Measurements from ENCODE around the gene SHROOM2. TPM values are rescaled to one million over a fixed set of nuclear protein-coding genes. Genes with fewer than 3 reads are reported as not detected.
A peak's percentile ranks its signal among the peaks of the same experiment; 100 is the strongest.

The SHROOM2 gene
- total and polyA plus RNA-seq, 5 donors from 2014 or later = 0.35 TPM; not detected in 4

DNA sequence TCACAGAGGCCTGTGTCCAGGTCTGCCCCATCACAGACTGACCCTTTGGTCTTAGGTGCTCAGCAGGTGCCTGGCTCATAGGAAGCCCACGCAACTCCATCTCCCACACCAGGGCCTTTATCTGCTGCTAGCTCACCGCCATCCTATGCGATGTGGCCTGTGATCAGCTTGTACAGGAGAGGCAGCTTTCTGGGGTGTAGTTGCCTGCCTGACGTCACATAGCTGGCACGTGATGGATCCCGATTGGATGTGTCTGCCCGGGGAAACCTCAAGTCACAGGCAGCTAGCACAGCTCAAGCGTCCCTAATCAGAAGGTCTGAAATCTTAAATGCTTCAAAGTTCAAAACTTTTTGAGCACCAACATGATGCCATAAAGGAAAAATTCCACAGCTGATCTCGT lies 139.8 kb downstream of the SHROOM2 start:
- Histone ChIP-seq H3K9me3 (ENCODE audit: control insufficient read depth in 2 of 2, low read length in 2 of 2) (no peaks in the 10 kb centered on the region), H3K4me3 (ENCODE audit: low read depth, low read length) (no peak overlapping the region), H3K36me3 (ENCODE audit: control insufficient read depth, insufficient read depth, low read length) (no peaks in the 10 kb centered on the region), H3K4me1 (ENCODE audit: control insufficient read depth, insufficient read depth, low read length, poor library complexity, severe bottlenecking) (no peaks in the 10 kb centered on the region), H3K27me3 (ENCODE audit: control insufficient read depth, insufficient read depth, low read length) (no peaks in the 10 kb centered on the region), H3K27ac (ENCODE audit: insufficient read depth, low read length, poor library complexity, severe bottlenecking) (no peak overlapping the region)
- Mint-ChIP-seq H3K27ac (no peak overlapping the region), H3K36me3 (no peaks in the 10 kb centered on the region), H3K9me3 (no peaks in the 10 kb centered on the region), H3K27me3 (no peaks in the 10 kb centered on the region), H3K4me1 (no peaks in the 10 kb centered on the region), H3K4me3 (no peak overlapping the region)
- ATAC-seq (ENCODE audit: low read depth in 2 of 2) (no peak), DNase-seq (no peak)

DNA sequence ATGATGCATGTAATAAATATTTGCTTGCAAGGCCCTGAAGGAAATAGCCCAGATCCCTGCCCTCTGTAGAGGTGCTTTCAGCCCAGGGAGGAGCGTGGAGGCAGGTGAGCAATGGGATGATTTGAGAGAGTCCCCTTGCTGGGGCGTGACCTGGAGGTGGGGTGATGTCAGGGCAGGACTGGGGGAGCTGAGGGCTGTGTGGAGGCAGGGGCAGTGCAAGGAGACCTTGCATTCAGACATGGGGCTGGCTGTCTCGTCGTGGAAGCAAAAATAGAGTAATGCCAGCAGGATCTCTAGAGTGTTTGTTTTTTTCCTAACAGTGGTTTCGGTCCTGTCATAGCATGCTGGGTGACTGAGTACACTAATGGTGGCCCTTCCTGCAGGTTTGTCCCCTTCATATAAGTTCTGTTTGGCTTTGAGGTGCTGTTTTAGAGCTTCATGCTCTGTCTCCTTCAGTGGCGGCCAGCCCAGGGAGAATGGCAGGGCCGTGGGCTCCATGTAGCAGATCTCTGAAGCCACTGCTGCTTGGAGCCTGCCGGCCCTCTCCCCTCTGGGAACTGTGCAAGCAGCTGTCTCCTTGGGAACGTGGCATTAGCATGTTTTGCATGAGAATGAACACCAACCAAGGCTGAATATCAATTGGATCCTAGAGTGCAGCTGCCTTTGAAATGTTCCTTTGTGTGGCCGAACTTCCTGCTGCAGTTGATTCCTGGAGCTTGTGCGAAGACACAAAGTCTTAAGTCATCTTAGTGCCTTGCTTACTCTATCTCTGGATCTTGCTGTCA lies 141.7 kb downstream of the SHROOM2 start:
- no peak overlapping the region for H3K27ac Mint-ChIP-seq
- H3K4me3 Mint-ChIP-seq = no peak overlapping the region
- DNase-seq = no peak
- Histone ChIP-seq H3K4me1 (ENCODE audit: control insufficient read depth, insufficient read depth, low read length, poor library complexity, severe bottlenecking) (no peaks in the 10 kb centered on the region), H3K36me3 (ENCODE audit: control insufficient read depth, insufficient read depth, low read length) (no peaks in the 10 kb centered on the region), H3K9me3 (ENCODE audit: control insufficient read depth in 2 of 2, low read length in 2 of 2) (no peaks in the 10 kb centered on the region), H3K4me3 (ENCODE audit: low read depth, low read length) (no peak overlapping the region), H3K27ac (ENCODE audit: insufficient read depth, low read length, poor library complexity, severe bottlenecking) (no peak overlapping the region), H3K27me3 (ENCODE audit: control insufficient read depth, insufficient read depth, low read length) (no peaks in the 10 kb centered on the region)
- no peaks in the 10 kb centered on the region for H3K9me3 Mint-ChIP-seq
- no peaks in the 10 kb centered on the region for H3K27me3 Mint-ChIP-seq
- no peaks in the 10 kb centered on the region for H3K4me1 Mint-ChIP-seq
- no peaks in the 10 kb centered on the region for H3K36me3 Mint-ChIP-seq
- ATAC-seq (ENCODE audit: low read depth in 2 of 2) = no peak

DNA sequence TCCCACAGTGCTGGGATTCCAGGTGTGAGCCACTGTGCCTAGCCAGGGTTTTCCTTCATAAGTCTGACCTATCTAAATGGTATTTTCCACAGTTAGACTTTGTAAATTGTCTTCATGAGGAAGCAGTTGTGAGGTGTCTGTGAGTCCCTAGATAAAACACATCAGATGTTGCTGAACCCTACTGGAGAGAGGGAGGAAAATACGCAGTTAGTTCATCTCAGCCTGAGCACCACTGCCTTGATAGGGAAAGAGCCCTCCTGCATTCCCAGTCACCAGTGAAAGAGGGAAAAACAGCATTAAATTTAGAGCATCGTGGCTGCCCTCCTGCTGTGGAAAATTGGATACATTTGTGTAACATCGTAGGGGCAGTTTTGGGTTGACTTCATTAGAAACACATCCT lies 149.2 kb downstream of the SHROOM2 start:
- H3K4me1 Mint-ChIP-seq = no peaks in the 10 kb centered on the region
- no peaks in the 10 kb centered on the region for H3K27me3 Mint-ChIP-seq
- no peak for DNase-seq
- Histone ChIP-seq H3K27me3 (ENCODE audit: control insufficient read depth, insufficient read depth, low read length) (no peaks in the 10 kb centered on the region), H3K4me3 (ENCODE audit: low read depth, low read length) (no peak overlapping the region), H3K36me3 (ENCODE audit: control insufficient read depth, insufficient read depth, low read length) (no peaks in the 10 kb centered on the region), H3K4me1 (ENCODE audit: control insufficient read depth, insufficient read depth, low read length, poor library complexity, severe bottlenecking) (no peaks in the 10 kb centered on the region), H3K9me3 (ENCODE audit: control insufficient read depth in 2 of 2, low read length in 2 of 2) (no peaks in the 10 kb centered on the region), H3K27ac (ENCODE audit: insufficient read depth, low read length, poor library complexity, severe bottlenecking) (no peak overlapping the region)
- no peak overlapping the region for H3K4me3 Mint-ChIP-seq
- H3K27ac Mint-ChIP-seq = no peak overlapping the region
- H3K9me3 Mint-ChIP-seq = no peaks in the 10 kb centered on the region
- ATAC-seq (ENCODE audit: low read depth in 2 of 2) = no peak
- no peaks in the 10 kb centered on the region for H3K36me3 Mint-ChIP-seq

DNA sequence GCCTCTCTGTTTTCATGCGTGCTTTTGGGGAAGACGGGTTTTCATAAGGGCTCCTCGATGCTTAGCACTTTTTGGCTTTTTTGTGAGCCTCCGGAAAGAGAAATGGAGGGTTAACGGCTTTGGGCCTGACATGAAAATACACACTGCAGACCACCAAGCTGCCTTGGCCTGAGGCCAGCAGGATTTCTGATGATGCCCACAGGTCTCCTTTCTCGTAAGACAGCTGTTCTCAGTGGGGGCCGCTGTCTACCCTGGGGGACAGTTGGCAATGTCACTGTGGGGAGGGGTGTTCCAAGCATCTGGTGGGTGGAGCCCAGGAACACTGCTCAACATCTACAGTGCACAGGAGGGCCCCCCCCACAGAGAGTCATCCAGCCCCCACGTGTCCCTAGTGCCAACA lies 151.5 kb downstream of the SHROOM2 start:
- Mint-ChIP-seq H3K4me1 (peaks cover 0 to 9% (median 6%) of the 10 kb centered on the region in 4 donors), H3K27ac (no peak overlapping the region)

DNA sequence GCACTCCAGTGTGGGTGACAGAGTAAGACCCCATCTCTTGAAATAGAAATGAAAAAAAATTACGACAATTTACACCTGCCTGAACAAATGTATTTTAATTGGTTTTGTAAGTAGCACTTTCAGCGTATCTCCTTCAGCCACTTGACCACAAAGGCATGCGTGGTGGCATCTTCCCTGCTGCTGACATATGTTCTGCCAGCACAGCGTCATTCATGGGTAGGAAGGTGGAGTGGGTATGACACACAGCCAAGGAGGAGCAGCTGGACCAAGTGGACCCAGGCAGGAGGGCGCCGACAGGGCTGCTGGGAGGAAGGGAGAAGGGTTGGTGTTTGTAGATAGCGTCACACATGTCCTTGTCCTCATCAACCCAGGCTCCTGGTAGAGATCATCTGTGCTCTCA lies 152.3 kb downstream of the SHROOM2 start:
- DNase-seq = no peak
- Mint-ChIP-seq H3K27me3 (no peaks in the 10 kb centered on the region), H3K36me3 (no peaks in the 10 kb centered on the region), H3K4me1 (peaks cover 0 to 14% (median 10%) of the 10 kb centered on the region in 4 donors), H3K9me3 (no peaks in the 10 kb centered on the region), H3K4me3 (no peak overlapping the region), H3K27ac (no peak overlapping the region)
- Histone ChIP-seq H3K27ac (ENCODE audit: insufficient read depth, low read length, poor library complexity, severe bottlenecking) (no peak overlapping the region), H3K36me3 (ENCODE audit: control insufficient read depth, insufficient read depth, low read length) (no peaks in the 10 kb centered on the region), H3K4me1 (ENCODE audit: control insufficient read depth, insufficient read depth, low read length, poor library complexity, severe bottlenecking) (peaks cover 5% of the 10 kb centered on the region), H3K4me3 (ENCODE audit: low read depth, low read length) (no peak overlapping the region), H3K9me3 (ENCODE audit: control insufficient read depth in 2 of 2, low read length in 2 of 2) (no peaks in the 10 kb centered on the region), H3K27me3 (ENCODE audit: control insufficient read depth, insufficient read depth, low read length) (no peaks in the 10 kb centered on the region)
- ATAC-seq (ENCODE audit: low read depth in 2 of 2) = no peak

More for the DNA sequence above, 151.5 kb downstream of the SHROOM2 start:
- H3K4me1 ChIP-seq (ENCODE audit: control insufficient read depth, insufficient read depth, low read length, poor library complexity, severe bottlenecking) = peaks cover 5% of the 10 kb centered on the region
- H3K36me3 Mint-ChIP-seq = no peaks in the 10 kb centered on the region
- H3K4me3 ChIP-seq (ENCODE audit: low read depth, low read length) = no peak overlapping the region
- H3K27me3 Mint-ChIP-seq = no peaks in the 10 kb centered on the region
- no peaks in the 10 kb centered on the region for H3K9me3 ChIP-seq (ENCODE audit: control insufficient read depth in 2 of 2, low read length in 2 of 2)
- ATAC-seq (ENCODE audit: low read depth in 2 of 2) (no peak), DNase-seq (no peak)
- no peaks in the 10 kb centered on the region for H3K9me3 Mint-ChIP-seq
- no peaks in the 10 kb centered on the region for H3K27me3 ChIP-seq (ENCODE audit: control insufficient read depth, insufficient read depth, low read length)
- H3K36me3 ChIP-seq (ENCODE audit: control insufficient read depth, insufficient read depth, low read length) = no peaks in the 10 kb centered on the region
- H3K4me3 Mint-ChIP-seq = no peak overlapping the region
- H3K27ac ChIP-seq (ENCODE audit: insufficient read depth, low read length, poor library complexity, severe bottlenecking) = no peak overlapping the region

DNA sequence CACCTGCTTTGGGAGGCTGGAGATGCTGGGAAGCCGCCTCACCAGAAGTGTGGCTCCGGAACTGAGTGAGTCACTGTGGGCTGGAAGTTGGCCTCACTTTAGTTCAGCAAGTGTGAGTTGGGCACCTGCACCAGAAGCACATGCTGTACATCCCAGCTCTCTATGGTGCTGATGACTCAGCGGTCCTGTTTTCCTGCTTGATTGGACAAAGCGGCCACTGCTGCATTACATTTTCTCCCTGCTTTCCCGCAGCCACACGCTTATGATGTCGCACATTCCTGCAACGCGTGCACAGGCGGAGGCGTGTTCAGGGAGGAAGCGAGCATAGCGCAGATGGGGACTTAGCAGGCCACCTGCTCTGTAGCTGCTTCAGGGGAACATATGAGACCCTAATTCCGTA lies 154.2 kb downstream of the SHROOM2 start:
- ATAC-seq (ENCODE audit: low read depth in 2 of 2) (no peak), DNase-seq (no peak)
- Histone ChIP-seq H3K27ac (ENCODE audit: insufficient read depth, low read length, poor library complexity, severe bottlenecking) (no peak overlapping the region), H3K27me3 (ENCODE audit: control insufficient read depth, insufficient read depth, low read length) (no peaks in the 10 kb centered on the region), H3K4me1 (ENCODE audit: control insufficient read depth, insufficient read depth, low read length, poor library complexity, severe bottlenecking) (peaks cover 5% of the 10 kb centered on the region), H3K4me3 (ENCODE audit: low read depth, low read length) (no peak overlapping the region), H3K36me3 (ENCODE audit: control insufficient read depth, insufficient read depth, low read length) (no peaks in the 10 kb centered on the region), H3K9me3 (ENCODE audit: control insufficient read depth in 2 of 2, low read length in 2 of 2) (no peaks in the 10 kb centered on the region)
- H3K4me3 Mint-ChIP-seq = no peak overlapping the region
- no peaks in the 10 kb centered on the region for H3K36me3 Mint-ChIP-seq
- peaks cover 0 to 15% (median 10%) of the 10 kb centered on the region in 4 donors for H3K4me1 Mint-ChIP-seq
- no peaks in the 10 kb centered on the region for H3K9me3 Mint-ChIP-seq
- no peaks in the 10 kb centered on the region for H3K27me3 Mint-ChIP-seq
- no peak overlapping the region for H3K27ac Mint-ChIP-seq

DNA sequence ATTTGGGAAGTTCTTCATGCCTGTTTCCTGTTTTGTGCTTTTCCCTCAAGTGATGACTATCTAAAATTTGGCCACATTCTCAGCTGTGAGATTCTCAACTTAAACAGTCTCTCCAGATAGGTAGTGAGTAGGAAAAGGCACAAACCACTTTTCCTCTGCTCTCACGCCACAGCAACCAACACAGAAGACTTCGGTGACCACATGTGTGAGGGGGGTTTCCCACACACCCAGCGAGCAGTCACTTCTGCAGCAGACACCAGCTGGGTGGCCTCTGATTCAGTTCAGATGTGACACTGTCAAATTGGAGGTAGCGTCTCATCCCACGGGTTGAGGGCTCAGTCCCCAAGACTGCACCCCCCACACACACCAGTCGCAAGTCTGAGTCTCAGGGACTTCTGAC lies 155.9 kb downstream of the SHROOM2 start:
- Mint-ChIP-seq H3K27ac (no peak overlapping the region), H3K4me3 (peak overlapping the region; percentile 38 to 90 (median 72)), H3K9me3 (no peaks in the 10 kb centered on the region), H3K27me3 (no peaks in the 10 kb centered on the region), H3K4me1 (peaks cover 0 to 15% (median 10%) of the 10 kb centered on the region in 4 donors), H3K36me3 (no peaks in the 10 kb centered on the region)
- no peaks in the 10 kb centered on the region for H3K9me3 ChIP-seq (ENCODE audit: control insufficient read depth in 2 of 2, low read length in 2 of 2)
- ATAC-seq (ENCODE audit: low read depth in 2 of 2) = peak; percentile 68 to 74
- peak overlapping the region; percentile 26 for H3K4me3 ChIP-seq (ENCODE audit: low read depth, low read length)
- no peaks in the 10 kb centered on the region for H3K27me3 ChIP-seq (ENCODE audit: control insufficient read depth, insufficient read depth, low read length)
- no peaks in the 10 kb centered on the region for H3K36me3 ChIP-seq (ENCODE audit: control insufficient read depth, insufficient read depth, low read length)
- H3K4me1 ChIP-seq (ENCODE audit: control insufficient read depth, insufficient read depth, low read length, poor library complexity, severe bottlenecking) = peaks cover 5% of the 10 kb centered on the region
- no peak overlapping the region for H3K27ac ChIP-seq (ENCODE audit: insufficient read depth, low read length, poor library complexity, severe bottlenecking)
- peak; percentile 10 to 58 (median 19) for DNase-seq

DNA sequence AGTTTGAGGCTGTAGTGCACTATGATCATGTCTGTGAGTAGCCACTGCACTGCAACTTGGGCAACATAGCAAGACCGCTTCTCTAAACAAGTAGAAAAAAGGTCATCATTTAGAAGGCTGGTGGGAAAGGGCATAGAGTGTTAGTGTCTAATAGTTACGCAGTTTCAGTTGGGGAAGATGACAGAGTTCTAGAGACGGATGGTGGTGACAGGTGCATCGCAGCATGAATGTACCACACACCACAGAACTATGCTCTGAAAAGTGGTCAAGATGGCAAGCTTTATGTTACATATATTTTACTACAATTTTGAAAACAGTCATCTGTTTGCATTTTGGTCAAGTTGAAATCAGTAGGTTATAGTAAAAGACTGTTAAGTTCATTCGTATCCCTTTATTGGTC lies 157.2 kb downstream of the SHROOM2 start:
- Mint-ChIP-seq H3K9me3 (no peaks in the 10 kb centered on the region), H3K27me3 (no peaks in the 10 kb centered on the region), H3K4me1 (peaks cover 0 to 15% (median 10%) of the 10 kb centered on the region in 4 donors), H3K36me3 (no peaks in the 10 kb centered on the region), H3K4me3 (no peak overlapping the region), H3K27ac (peak overlapping the region in 1 of 3 donors; percentile 13)
- Histone ChIP-seq H3K27me3 (ENCODE audit: control insufficient read depth, insufficient read depth, low read length) (no peaks in the 10 kb centered on the region), H3K27ac (ENCODE audit: insufficient read depth, low read length, poor library complexity, severe bottlenecking) (no peak overlapping the region), H3K9me3 (ENCODE audit: control insufficient read depth in 2 of 2, low read length in 2 of 2) (no peaks in the 10 kb centered on the region), H3K4me1 (ENCODE audit: control insufficient read depth, insufficient read depth, low read length, poor library complexity, severe bottlenecking) (peaks cover 5% of the 10 kb centered on the region), H3K36me3 (ENCODE audit: control insufficient read depth, insufficient read depth, low read length) (no peaks in the 10 kb centered on the region), H3K4me3 (ENCODE audit: low read depth, low read length) (no peak overlapping the region)
- ATAC-seq (ENCODE audit: low read depth in 2 of 2) (no peak), DNase-seq (peak in 1 of 3 donors; percentile 3)

Measured in CD4-positive, CD25-positive, alpha-beta regulatory T cell (primary cell).